ENCODE data around the gene NFE2L3. TPM values are rescaled to one million over a fixed set of nuclear protein-coding genes. Genes with fewer than 3 reads are reported as not detected.

The NFE2L3 gene
- polyA plus RNA-seq, 3 donors, result 23.8 to 48.0 (median 35.3) TPM

- DNase-seq (ENCODE audit: extremely low read depth in 1 of 11, low read depth in 9 of 11, low spot score in 4 of 11), result peak in 4 of 11 donors; percentile 38 to 50 (median 42)
Observed at GRCh38 chr7:26202019-26202990, 50.3 kb downstream of the NFE2L3 start.

DNA sequence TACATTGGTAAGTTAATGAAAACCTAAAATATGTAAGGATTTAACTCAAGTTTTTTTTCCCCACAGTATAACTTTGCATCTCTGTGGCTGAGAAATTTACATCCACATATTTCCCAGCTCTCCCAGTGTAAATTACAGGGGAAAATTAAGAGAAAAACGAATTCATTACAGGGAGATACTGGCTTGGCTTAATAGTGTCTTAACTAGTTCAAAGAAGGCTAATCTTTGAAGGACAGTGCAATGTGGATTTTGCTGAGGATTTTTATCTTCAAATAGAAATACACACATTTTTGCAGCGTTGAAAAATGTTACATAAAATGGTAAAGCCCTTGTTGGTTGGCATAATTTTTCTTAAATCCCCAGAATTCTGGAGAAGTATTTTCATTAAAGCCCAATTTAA lies 51.0 kb downstream of the NFE2L3 start:
- no peak for DNase-seq (ENCODE audit: extremely low read depth in 1 of 11, low read depth in 9 of 11, low spot score in 4 of 11)

DNA sequence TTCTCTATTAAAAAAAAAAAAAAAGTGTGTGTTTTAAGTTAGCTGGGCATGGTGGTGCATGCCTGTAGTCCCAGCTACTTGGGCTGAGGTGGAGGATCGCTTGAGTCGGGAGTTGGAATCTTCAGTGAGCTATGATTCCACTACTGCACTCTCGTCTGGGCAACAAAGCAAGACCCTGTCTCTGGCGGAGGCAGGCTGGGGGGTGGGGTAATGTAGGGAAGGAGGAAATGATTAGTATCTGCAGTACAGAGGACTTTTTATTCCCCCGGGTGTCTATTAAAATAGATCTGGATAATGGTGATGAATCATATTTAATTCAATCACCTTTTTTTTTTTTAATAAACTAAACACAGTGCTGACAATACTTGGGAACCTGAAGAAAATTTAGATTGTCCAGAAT lies 56.0 kb downstream of the NFE2L3 start:
- no peak for DNase-seq (ENCODE audit: extremely low read depth in 1 of 11, low read depth in 9 of 11, low spot score in 4 of 11)

GRCh38 chr7:26212921-26213718 lies 61.1 kb downstream of the NFE2L3 start:
- no peak for DNase-seq (ENCODE audit: extremely low read depth in 1 of 11, low read depth in 9 of 11, low spot score in 4 of 11)

- no peak for DNase-seq (ENCODE audit: extremely low read depth in 1 of 11, low read depth in 9 of 11, low spot score in 4 of 11)
Observed at GRCh38 chr7:26213807-26214515, 62.0 kb downstream of the NFE2L3 start.

DNA sequence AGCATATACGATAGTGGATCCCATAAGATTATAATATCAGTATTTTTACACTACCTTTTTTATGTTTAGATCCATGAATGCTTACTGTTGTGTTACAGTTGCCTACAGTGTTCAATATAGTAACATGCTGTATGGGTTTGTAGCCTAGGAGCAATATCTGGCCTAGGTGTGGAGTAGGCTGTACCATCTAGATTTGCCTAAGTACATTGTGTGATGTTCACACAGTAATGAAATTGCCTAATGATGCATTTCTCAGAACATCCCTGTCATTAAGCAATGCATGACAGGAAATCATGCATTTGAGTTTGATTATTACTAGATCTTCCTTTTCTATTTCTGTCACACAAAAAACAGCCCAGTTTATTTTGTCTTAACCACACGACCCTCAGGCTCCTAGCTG lies 64.1 kb downstream of the NFE2L3 start:
- no peak for DNase-seq (ENCODE audit: extremely low read depth in 1 of 11, low read depth in 9 of 11, low spot score in 4 of 11)

DNA sequence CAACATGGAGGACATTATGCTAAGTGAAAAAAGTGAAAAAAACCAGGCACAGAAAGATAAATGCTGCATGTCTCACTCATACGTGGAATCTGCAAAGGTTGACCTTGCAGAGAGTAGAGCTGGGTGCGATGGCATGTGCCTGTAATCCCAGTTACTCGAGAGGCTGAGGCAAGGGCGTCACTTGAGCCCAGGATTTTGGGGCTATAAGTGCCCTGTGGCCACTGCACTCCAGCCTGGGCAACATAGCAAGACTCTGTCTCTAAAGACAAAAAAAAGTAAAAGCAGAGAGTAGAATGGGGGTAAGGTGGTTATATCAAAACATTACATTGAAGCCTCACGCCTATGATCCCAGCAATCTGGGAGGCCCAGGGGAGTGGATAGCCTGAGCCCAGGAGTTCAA lies 72.4 kb downstream of the NFE2L3 start:
- no peak for DNase-seq (ENCODE audit: extremely low read depth in 1 of 11, low read depth in 9 of 11, low spot score in 4 of 11)

GRCh38 chr7:26227987-26228386 lies 76.0 kb downstream of the NFE2L3 start:
- no peak for DNase-seq (ENCODE audit: extremely low read depth in 1 of 11, low read depth in 9 of 11, low spot score in 4 of 11)

- DNase-seq (ENCODE audit: extremely low read depth in 1 of 11, low read depth in 9 of 11, low spot score in 4 of 11), result no peak
Observed at GRCh38 chr7:26233902-26234511, 82.0 kb downstream of the NFE2L3 start.

Other genes with a start within 250 kb of the NFE2L3 start
- 1,000 to 10,000 TPM; 1,554 to 1,791 (median 1,582) TPM for gene HNRNPA2B1, start 48.5 kb downstream of the NFE2L3 start, polyA plus RNA-seq (ENCODE audit: insufficient read length in 3 of 3)
- 100 to 1,000 TPM; 305 to 407 (median 320) TPM for gene CBX3, start 49.5 kb downstream of the NFE2L3 start, polyA plus RNA-seq (ENCODE audit: insufficient read length in 3 of 3)
- gene SNX10, start 139.7 kb downstream of the NFE2L3 start, polyA plus RNA-seq (ENCODE audit: insufficient read length in 3 of 3), result 10 to 100 TPM; 16.1 to 21.1 (median 18.9) TPM